ENCODE measurements around the gene YY2. TPM values are rescaled to one million over a fixed set of nuclear protein-coding genes. Genes with fewer than 3 reads are reported as not detected.

The YY2 gene
- total RNA-seq: 1.1 TPM
- long read RNA-seq, partial matches to known transcripts: 0 of 2 reads
- long read RNA-seq, other reads (novel, unspliced or antisense): 0 of 2 reads

DNA sequence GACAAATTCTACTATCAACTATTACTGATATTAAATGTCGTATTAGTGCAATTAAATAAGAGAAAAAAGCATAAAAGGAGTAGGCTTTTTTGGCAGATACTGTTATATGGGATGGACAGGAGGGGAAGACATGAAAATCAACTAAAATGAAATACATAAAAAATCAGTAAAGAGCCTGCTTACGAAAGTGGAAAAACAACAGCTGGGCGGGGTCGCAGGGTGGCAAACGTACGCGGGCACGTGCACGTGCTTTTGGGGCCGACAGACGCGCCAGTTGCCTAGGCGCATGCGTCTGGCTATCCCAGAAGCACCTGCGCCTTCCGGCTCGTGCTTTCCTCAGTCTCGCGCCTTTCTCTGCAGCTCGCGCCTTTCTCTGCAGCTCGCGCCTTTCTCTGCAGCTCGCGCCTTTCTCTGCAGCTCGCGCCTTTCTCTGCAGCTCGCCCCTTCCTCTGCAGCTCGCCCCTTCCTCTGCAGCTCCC lies at the start of gene YY2:
Gene YY2 (plus strand): TSS at position 51 of the 479 bp plus-strand sequence. CDS start 498 bp downstream, outside the sequence.
- no peaks in the 10 kb centered on the region for H3K4me1 ChIP-seq
- no peaks in the 10 kb centered on the region for H3K27me3 ChIP-seq (ENCODE audit: low read depth)
- DNase-seq (no peak), ATAC-seq (no peak)
- H3K4me3 ChIP-seq: no peak within 1 kb of the TSS
- H3K9me3 ChIP-seq: no peaks in the 10 kb centered on the region
- intact Hi-C loops (cut with DNase I): no loop called here
- H3K27ac ChIP-seq: no peak within 1 kb of the TSS
- TF ChIP-seq, protein P1, sequence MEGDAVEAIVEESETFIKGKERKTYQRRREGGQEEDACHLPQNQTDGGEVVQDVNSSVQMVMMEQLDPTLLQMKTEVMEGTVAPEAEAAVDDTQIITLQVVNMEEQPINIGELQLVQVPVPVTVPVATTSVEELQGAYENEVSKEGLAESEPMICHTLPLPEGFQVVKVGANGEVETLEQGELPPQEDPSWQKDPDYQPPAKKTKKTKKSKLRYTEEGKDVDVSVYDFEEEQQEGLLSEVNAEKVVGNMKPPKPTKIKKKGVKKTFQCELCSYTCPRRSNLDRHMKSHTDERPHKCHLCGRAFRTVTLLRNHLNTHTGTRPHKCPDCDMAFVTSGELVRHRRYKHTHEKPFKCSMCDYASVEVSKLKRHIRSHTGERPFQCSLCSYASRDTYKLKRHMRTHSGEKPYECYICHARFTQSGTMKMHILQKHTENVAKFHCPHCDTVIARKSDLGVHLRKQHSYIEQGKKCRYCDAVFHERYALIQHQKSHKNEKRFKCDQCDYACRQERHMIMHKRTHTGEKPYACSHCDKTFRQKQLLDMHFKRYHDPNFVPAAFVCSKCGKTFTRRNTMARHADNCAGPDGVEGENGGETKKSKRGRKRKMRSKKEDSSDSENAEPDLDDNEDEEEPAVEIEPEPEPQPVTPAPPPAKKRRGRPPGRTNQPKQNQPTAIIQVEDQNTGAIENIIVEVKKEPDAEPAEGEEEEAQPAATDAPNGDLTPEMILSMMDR (IDR thresholded peaks at IDR 0.05): no peak
- peaks cover 26% of the 10 kb centered on the region for H3K36me3 ChIP-seq

DNA sequence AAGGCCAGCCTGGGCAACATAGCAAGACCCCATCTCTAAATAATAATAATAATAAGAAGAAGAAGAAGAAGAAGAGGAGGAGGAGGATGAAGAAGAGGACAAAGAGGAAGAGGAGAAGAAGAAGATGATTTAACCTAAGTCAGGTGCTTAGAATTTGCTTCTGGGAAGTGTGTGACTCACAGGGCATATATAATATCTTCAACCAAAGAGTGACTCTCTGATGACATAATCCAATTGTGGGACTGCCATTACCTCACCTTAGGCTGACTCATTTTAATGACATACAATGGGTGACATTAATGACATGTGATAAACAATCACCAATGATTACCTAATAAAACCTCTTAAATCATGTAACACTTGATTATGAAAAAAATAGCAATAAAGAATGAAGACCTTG lies 49.1 kb upstream of the YY2 start:
- TF ChIP-seq, protein P1 (IDR thresholded peaks at IDR 0.05): no peak
- Histone ChIP-seq H3K36me3 (no peaks in the 10 kb centered on the region), H3K27ac (no peak overlapping the region), H3K27me3 (ENCODE audit: low read depth) (no peaks in the 10 kb centered on the region), H3K4me3 (no peak overlapping the region), H3K9me3 (no peaks in the 10 kb centered on the region), H3K4me1 (no peaks in the 10 kb centered on the region)
- ATAC-seq (no peak), DNase-seq (no peak)
- intact Hi-C loops (cut with DNase I): no loop called here

DNA sequence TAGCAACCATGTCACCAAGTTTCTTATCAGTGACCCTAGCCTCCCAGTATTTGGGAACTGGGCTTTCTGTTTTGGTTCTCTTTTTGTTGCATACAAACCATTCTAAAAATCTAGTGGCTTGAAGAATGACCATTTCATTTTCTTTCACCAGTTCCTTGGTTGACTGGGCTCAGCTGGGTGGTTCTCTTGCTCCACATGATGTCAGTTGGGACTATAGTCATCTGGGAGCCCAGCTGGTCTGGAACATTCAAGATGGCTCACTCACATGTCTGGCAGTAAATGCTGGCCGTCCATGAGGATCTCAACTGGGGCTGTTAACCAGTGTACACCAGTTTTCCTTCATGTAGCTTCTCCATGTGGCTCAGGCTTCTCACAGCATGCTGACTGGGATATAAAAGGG lies 44.0 kb upstream of the YY2 start:
- intact Hi-C loops (cut with DNase I): no loop called here
- ATAC-seq (no peak), DNase-seq (no peak)
- H3K4me3 ChIP-seq: no peak overlapping the region
- TF ChIP-seq, protein P1 (IDR thresholded peaks at IDR 0.05): no peak
- no peaks in the 10 kb centered on the region for H3K36me3 ChIP-seq
- H3K27ac ChIP-seq: no peak overlapping the region
- no peaks in the 10 kb centered on the region for H3K27me3 ChIP-seq (ENCODE audit: low read depth)
- H3K4me1 ChIP-seq: no peaks in the 10 kb centered on the region
- H3K9me3 ChIP-seq: no peaks in the 10 kb centered on the region

DNA sequence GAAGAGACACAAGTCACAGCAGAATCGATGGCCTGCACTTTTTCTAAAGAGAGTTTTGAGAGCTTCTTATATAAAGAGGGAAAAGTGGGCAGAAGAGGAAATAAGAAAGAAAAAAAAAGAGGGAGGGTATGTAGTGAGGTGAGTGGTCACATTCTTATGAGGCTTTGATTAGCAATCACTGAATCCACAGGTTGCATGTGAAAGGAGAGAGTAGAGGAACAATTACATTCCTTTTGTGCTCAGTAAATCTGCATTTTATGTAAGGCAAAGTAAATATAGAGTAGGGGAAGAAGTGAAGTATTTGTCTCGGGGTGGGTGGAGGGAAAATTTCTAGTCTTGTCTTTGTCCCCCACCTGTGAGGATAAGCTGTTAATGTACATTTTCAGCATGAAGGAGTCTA lies 43.2 kb upstream of the YY2 start:
- Histone ChIP-seq H3K9me3 (no peaks in the 10 kb centered on the region), H3K27ac (no peak overlapping the region), H3K4me3 (no peak overlapping the region), H3K27me3 (ENCODE audit: low read depth) (no peaks in the 10 kb centered on the region), H3K36me3 (no peaks in the 10 kb centered on the region), H3K4me1 (no peaks in the 10 kb centered on the region)
- no peak for DNase-seq
- intact Hi-C loops (cut with DNase I): no loop called here
- ATAC-seq: no peak
- TF ChIP-seq, protein P1 (IDR thresholded peaks at IDR 0.05): no peak

DNA sequence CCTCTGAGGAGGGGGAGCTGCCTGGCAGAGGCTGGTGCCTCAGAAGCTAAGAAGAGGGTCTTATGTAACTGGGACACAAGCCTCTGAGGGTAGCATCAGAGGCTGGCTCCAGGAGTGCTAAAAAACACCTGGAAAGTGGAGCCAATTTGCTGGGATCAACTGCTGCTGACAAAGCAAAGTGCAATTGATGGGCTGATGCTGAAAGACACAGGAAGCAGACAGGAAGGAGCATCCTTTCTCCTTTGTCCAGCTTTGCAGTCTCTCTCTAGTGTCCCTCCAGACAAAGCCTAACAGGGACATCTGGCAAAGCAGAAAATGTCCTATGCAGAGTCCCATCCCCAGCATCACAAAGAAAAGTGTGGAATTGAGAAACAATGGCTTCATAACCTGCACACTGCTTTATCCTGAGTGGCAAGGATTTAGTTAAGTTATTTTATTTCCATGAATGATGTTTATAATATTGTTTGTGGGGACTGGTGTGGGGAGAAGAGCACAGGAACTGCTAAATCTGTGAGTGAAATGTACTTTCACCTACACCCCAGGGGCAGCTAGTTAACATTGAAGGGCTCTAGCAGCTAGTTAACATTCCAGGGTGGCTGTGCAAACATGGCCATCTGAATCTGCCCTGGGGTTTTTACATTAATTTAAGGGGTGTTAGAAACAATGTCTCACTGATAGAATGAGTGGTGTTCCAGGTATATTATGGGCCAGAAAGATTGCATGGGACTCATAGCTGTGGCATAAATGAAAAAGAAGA lies 42.0 kb upstream of the YY2 start:
- H3K27ac ChIP-seq: no peak overlapping the region
- ATAC-seq (no peak), DNase-seq (no peak)
- H3K9me3 ChIP-seq: no peaks in the 10 kb centered on the region
- H3K4me3 ChIP-seq: no peak overlapping the region
- H3K4me1 ChIP-seq: no peaks in the 10 kb centered on the region
- intact Hi-C loops (cut with DNase I): no loop called here
- no peaks in the 10 kb centered on the region for H3K36me3 ChIP-seq
- TF ChIP-seq, protein P1 (IDR thresholded peaks at IDR 0.05): no peak
- H3K27me3 ChIP-seq (ENCODE audit: low read depth): no peaks in the 10 kb centered on the region
